SIG-M5 treated with dmso at 0.1 percent for 504 hours (cell line): Measurements from ENCODE around the gene TAF11L6.
"Not testable (repeated sequence)": the region's sequence is repeated elsewhere in the genome, so short reads cannot be mapped to it uniquely, and the experiment has no call there.

ENCODE experiments used
- DNase-seq: peaks from one replicate; lab custom pipeline; 2025; ENCODE audit not compliant: unreplicated experiment; lab: John Stamatoyannopoulos, UW

Gene TAF11L6

GRCh38 chr5:17528369-17528768, at the start of gene TAF11L6:
TAF11L6 (plus strand) TSS chr5:17528669.
- DNase-seq: not testable (repeated sequence)

DNA sequence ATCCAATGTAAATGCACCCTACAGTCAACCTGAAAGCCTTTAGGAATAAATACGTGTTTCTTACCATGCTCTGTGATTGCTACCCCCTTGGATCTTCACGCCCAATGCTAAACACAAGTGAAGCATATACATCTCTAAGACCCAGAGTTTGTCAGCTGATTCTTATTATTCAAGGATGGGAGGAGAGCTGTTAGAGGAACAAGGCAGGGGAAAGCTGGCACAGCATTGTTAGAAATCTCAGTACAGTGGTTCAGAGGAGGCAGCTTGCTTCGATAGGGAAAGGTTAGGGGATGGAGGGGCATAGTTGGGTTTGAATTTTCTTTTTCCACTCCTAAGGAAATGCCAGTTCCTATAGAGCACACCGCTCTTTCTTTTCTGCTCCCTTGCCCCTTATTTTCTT, 47.1 kb upstream of the TAF11L6 start:
- no peak for DNase-seq

GRCh38 chr5:17482790-17483189, 45.7 kb upstream of the TAF11L6 start:
- DNase-seq: no peak

DNA sequence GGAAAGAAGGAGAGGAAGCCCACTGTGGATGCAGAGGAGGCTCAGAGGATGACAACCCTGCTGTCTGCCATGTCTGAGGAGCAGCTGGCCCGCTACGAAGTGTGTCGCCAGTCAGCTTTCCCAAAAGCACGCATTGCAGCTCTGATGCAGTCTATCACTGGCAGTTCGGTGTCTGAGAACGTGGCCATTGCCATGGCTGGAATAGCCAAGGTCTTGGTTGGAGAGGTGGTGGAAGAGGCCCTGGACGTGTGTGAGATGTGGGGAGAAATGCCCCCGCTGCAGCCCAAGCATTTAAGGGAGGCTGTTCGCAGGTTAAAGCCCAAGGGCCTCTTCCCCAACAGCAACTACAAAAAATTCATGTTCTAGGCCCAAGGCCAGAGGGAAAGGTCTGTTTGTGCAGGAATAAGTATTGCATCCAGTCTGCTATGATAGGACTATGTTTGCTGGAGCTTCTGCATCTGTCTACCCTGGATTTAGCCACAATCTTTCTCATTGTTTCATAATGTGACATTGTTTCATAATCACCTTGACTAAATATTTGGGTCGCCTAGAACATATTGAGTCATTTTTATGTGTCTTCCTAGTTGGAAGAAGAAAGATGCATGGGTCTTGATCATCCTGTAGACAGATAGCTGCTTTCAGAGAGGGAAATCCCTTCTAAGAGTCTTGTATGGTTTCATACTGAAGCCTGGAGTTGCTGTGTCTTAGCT, 41.9 kb upstream of the TAF11L6 start:
- not testable (repeated sequence) for DNase-seq

DNA sequence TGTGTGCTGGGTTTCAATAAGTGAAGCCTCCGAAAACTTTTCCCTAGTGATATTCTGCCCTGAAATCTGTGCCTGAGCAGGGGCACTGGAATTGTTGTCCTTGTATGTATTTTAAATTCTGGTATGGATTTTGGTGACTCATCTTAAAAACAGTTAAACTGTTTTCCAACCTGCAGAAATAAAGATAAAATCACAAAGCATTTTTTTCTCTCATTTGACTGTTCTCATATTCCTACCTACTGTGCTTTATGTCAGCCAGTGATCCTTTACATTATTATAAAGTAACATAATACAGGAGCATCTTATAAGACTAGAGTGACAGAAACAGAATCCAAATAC, 41.3 kb upstream of the TAF11L6 start:
- no peak for DNase-seq

DNA sequence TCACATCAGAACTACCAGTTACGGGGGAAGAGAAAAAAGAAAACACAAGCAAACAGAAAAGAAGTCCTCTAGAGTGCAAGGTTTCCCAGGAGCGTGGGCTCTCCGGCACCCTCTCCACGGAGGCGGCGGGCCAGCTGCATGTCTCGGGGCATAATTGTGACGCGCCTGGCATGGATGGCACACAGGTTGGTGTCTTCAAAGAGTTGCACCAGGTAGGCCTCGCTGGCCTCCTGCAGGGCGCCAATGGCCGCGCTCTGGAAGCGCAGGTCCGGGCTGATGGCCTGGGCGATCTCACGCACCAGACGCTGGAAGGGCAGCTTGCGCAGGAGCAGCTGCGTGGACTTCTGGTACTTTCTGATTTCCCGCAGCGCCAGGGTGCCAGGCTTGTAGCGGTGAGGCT, 37.2 kb upstream of the TAF11L6 start:
- not testable (repeated sequence) for DNase-seq

- no peak for DNase-seq
Observed at GRCh38 chr5:17492770-17493169, 35.7 kb upstream of the TAF11L6 start.

DNA sequence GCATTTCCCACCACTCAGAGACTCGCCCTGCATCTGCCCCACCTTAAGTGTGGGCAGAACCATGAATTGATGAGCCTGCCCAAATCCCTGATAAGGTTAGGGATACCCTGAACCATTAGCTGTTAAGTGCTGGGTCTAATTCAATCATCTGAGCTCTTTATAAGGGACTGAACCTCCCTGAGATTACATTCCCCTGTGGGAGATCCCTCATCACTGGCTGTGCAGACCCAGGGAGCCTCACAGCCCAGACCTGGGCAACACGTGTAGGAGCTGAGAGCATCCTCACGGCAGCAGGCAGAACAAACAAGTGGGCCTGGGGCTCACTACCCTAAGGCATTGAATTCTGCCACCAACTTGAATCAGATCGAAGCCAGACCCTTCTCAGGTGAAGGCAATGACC, 31.0 kb upstream of the TAF11L6 start:
- DNase-seq: no peak

DNA sequence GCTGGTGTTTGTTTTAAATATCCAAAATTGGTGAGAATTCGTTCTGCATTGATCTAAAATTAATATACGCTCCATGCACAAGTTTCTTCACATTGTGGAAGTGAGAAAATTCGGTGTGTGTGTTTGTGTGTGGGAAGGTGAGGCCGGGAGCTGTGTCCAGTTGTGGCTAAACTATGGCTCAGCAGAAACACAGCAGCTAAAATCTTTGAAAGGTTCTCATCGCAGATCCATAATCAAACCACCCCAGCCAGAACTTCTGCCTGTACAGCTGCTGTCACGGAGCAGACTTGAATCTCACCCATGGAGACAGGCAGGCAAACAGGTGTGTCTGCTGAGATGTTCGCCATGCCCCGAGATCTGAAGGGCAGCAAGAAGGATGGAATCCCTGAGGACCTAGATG, 30.5 kb upstream of the TAF11L6 start, which contains the start of gene TAF11L2:
Gene TAF11L2, plus strand, starts transcription at position 301 of the 400 bp plus-strand sequence.
- DNase-seq: not testable (repeated sequence)

DNA sequence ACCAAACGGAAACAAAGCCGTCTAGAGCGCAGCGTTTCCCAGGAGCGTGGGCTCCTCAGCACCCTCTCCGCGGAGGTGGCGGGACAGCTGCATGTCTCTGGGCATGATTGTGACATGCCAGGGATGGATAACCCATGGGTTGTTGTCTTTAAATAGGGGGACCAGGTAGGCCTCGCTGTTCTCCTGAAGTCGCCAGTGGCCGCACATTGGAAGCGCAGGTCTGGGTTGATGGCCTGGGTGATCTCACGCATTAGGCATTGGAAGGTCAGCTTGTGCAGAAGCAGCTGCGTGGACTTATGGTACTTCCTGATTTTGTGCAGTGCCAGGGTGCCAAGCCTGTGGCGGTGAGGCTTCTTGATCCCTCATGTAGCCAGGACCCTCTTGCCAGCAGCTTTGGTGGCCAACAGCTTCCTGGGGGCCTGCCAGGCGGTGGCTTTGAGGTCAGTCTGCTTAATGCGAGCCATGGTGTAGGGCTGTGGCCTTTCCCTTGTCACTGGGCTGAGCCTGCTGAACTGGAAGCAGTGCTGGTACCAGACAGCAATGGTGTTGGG, 16.6 kb upstream of the TAF11L6 start:
- no peak for DNase-seq

DNA sequence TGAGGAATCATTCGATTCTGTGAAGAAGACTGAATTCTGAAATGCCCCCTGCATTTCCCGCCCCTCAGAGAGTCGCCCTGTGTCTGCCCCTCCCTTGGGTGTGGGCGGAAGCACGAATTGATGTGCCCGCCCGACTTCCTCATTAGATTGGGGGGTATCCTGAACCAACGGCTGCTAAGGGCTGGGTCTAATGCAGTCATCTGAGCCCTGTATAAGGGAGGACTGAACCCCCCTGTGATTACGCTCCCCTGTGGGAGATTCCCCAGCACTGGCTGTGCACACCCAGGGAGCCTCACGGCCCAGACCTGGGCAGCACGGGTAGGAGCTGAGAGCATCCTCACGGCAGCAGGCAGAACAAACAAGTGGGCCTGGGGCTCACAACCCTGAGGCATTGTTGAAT, 10.9 kb upstream of the TAF11L6 start:
- not testable (repeated sequence) for DNase-seq

DNA sequence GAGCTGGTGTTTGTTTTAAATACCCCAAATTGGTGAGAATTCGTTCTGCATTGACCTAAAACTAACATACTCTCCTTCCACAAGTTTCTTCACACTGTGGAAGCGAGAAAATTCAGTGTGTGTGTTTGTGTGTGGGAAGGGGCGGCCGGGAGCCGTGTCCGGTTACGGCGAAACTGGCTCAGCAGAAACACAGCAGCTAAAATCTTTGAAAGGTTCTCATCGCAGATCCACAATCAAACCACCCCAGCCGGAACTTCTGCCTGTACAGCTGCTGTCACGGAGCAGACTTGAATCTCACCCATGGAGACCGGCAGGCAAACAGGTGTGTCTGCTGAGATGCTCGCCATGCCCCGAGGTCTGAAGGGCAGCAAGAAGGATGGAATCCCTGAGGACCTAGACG, 10.4 kb upstream of the TAF11L6 start, which contains the start of gene TAF11L3:
Gene TAF11L3, plus strand, starts transcription at position 301 of the 400 bp plus-strand sequence.
- DNase-seq: not testable (repeated sequence)

GRCh38 chr5:17519508-17519907, 9.0 kb upstream of the TAF11L6 start:
- DNase-seq: not testable (repeated sequence)

DNA sequence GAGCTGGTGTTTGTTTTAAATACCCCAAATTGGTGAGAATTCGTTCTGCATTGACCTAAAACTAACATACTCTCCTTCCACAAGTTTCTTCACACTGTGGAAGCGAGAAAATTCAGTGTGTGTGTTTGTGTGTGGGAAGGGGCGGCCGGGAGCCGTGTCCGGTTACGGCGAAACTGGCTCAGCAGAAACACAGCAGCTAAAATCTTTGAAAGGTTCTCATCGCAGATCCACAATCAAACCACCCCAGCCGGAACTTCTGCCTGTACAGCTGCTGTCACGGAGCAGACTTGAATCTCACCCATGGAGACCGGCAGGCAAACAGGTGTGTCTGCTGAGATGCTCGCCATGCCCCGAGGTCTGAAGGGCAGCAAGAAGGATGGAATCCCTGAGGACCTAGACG, 7.0 kb upstream of the TAF11L6 start, which contains the start of gene TAF11L4:
Gene TAF11L4, plus strand, starts transcription at position 301 of the 400 bp plus-strand sequence.
- DNase-seq: not testable (repeated sequence)

GRCh38 chr5:17524935-17525334, 3.5 kb upstream of the TAF11L6 start, which contains the start of gene TAF11L5:
TAF11L5 (plus strand) TSS chr5:17525235.
- not testable (repeated sequence) for DNase-seq

DNA sequence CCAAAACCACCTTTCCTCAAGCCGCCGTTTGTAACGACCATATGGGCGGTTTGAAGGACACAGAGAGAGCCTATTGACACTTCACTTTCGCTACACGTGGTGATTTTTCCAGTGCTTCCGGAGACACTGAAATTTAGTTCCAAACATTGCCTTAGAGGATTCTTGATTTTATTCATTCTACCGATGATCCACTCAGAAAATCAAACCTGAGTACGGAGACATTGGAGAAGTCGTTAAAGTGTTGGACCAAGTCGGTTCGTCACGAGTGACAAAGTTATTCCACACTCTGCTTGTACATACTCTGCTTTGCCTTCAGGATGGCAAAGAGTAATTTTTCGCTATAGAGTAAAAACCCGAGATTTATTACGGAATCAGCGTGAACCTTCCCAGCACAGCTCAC, 2.0 kb upstream of the TAF11L6 start:
- DNase-seq: not testable (repeated sequence)
